ENCODE results near the gene ABCF2. TPM values are rescaled to one million over a fixed set of nuclear protein-coding genes. Genes with fewer than 3 reads are reported as not detected.

ABCF2 gene
- total RNA-seq, 1 experiment from 2014 or later = 77.6 TPM

DNA sequence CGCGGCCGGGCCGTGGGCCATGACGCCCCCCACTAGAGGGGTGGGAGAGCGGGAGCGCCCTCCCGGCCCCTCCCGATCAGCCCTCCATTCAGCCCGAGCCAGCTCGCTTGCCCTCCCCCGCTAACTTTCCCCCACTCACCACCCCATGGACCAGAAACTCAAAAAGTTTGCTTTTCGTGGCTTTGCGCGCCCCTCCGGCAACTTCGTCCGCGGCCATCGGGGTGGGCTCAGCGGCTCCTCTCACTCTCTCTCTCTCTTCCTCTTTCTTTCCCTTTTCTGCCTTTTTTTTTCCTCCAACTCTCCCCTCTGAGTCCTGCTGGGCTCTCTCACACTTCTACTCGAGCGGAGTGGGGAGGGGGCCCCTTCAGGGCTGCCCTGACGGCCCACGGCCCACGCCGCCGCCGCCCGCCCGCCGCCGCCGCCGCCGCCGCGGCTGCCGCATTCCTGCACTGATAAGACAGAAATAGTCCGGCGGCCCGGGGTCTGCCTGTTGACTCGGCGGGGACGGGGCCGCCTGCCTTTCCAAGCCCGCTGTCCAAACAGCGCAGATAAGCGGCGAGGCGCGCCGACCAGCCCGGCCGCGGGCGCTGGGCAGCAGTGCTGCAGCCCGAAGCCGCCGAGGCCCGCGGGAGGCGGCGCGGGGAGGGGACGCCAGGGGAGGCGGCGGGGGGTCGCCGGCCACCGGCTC is 21.5 kb upstream of the ABCF2 start, which contains the start of gene SMARCD3:
TSS of gene SMARCD3 (minus strand) at position 349 of the 688 bp plus-strand sequence. CDS start at position 217, 132 bp downstream.
- peaks cover 34% of the 10 kb centered on the region for H3K4me1 ChIP-seq
- peak within 1 kb of the TSS; percentile 99 for H3K27ac ChIP-seq
- no peaks in the 10 kb centered on the region for H3K27me3 ChIP-seq
- DNase-seq = peak; percentile 69 to 71
- peaks cover 12% of the 10 kb centered on the region for H3K36me3 ChIP-seq
- H3K9me3 ChIP-seq (replicated peaks) = no peaks in the 10 kb centered on the region
- peak within 1 kb of the TSS; percentile 86 for H3K4me3 ChIP-seq

DNA sequence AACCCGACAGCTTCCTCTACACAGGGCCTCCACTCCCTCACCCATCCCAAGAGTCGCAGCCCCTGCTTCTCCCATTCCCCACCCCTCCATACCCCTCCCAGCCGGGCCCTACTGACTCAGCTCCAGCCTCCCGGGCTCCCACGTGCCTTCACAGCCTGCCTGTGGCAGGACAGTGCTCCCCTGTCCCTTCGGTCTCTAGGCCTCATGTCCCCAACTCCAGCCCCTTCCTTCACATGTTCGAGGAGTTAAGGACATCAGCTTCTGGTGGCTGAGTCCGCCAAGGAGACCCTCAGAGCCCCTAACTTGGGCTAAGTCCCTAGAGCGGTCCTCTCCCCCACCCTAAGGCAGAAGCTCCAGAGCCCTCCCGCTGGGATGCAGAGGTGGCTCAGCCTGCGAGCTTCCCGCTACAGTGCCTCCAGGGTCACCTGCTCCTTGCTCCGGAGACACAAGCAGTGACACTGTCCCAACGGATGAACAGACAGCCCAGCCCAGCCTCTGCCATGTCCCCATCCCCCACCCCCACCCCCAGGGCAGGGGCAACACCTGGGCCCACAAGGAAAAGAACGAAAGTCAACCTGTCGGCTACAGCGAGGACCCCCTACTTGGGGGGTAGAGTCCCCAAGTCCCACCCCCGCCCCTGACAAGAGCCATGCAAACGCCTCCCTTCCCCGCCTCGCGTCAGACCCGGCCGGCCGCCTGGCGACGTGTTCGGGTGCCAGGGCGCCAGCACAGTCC is 20.8 kb upstream of the ABCF2 start:
- Histone ChIP-seq H3K27ac (peak overlapping the region; percentile 99), H3K4me3 (peak overlapping the region; percentile 86), H3K27me3 (no peaks in the 10 kb centered on the region), H3K4me1 (peaks cover 34% of the 10 kb centered on the region), H3K36me3 (peaks cover 17% of the 10 kb centered on the region), H3K9me3 (replicated peaks) (no peaks in the 10 kb centered on the region)
- peak in 1 of 2 experiments; percentile 80 for DNase-seq

DNA sequence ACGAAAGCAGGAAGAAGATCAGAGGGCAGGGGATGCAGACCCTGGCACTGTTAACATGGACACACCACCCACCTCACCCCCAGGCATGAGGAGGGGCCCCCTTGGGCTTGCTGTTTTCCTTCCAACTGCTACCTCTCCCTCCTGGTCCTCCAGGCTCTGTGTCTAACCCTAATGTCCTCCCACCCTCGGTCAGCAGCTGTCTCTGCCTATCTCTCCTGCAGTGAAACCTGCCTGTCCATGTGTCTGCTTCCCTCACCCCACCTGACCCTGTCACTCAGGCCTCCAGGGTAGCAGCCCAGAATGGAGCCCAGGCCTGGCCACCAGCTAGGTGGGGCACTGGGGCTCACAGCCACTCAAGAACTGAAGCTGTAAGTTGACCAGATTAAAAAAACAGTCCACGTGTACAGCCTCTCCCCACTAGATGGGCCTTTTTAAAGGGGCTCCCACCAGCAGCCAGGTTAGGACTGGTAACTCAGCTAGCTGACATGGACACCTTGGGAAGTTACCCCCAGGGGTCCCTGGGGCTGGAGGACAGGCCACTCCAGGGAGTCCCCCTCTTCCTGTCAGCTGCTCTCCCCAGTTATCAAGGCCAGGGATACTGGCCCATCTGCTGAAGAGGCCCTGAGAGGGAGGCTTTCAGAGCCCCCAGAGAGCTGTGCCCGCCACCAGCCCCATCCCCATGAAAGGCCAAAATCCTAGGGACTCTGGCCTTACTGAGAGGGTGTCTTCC is 20.0 kb upstream of the ABCF2 start:
- Histone ChIP-seq H3K4me3 (peak overlapping the region; percentile 86), H3K36me3 (peaks cover 25% of the 10 kb centered on the region), H3K4me1 (peaks cover 34% of the 10 kb centered on the region), H3K9me3 (replicated peaks) (no peaks in the 10 kb centered on the region), H3K27ac (peak overlapping the region; percentile 99), H3K27me3 (no peaks in the 10 kb centered on the region)
- peak; percentile 100 for DNase-seq

DNA sequence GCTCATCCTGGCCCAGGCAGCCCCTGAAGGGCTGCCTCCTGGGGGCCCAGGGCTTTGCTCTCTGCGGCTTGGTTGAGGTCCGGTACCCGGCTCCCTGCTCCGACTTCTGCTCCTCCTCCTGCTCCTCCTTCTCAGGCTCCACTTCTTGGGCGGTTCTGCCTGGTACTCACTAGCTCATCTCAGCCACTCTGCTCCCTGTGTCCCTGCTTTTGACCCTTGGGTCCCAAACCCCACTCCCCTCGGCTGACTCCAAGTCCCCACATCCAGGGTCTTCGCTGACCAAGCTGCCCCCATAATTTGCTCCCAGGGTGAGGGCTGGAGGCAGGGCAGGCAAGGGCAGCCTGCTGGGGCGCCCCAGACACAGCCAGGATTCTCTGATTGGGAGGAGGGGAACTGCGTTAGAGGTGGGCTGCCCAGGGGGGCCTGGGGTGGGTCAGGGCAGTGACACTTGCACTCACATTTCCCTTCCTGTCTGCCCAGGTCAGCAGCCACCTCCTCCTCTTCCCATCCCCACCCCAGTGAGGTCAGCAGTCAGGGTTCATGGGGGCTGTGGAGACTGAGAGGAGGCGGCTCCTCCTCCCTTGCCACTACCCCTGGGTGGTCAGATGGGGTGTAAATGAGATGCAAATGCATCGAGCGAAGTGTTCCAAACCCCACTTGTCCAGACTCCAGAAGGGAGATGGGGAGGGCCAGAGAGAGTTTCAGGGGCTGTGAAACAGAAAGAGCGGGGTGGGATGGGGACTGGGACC is 19.3 kb upstream of the ABCF2 start:
- H3K36me3 ChIP-seq = peaks cover 32% of the 10 kb centered on the region
- no peaks in the 10 kb centered on the region for H3K9me3 ChIP-seq (replicated peaks)
- peaks cover 34% of the 10 kb centered on the region for H3K4me1 ChIP-seq
- peak overlapping the region; percentile 86 for H3K4me3 ChIP-seq
- H3K27me3 ChIP-seq = no peaks in the 10 kb centered on the region
- peak overlapping the region; percentile 99 for H3K27ac ChIP-seq
- peak in 1 of 2 experiments; percentile 80 for DNase-seq

DNA sequence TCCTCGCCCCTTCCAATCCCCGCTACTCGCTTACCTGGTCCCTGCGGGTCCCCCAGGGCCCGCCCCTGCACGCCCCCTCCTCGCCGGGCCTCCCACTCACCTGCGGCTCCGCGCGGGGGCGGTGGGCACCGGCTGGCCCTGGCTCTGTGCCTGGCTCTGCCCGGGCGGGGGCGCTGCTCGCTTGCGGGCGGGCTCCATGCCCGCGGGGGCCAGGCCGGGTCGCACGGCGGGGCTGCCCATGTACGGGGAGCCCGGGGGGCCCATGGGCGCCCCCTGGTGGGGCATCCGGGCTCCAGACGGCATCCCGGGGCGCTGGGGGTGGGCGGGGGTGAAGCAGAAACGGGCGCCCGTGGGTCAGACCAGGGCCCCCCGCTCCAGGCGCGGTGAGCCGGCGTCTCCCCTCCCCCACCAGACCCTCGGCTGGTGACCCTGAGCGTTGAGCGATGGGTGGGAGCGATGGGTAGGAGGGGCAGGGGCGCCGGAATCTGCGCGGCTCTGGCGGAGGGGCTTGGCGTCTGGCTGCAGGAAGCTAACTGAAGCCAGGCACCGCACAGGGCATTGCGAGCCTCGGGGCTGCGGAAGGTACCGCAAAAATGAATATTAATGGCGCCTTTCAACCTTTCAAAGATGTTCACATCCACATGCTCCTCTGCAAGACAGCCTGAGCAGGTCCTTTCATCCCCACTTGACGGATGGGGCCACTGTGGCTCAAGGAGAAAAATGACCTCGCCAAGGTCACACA is 18.5 kb upstream of the ABCF2 start:
- H3K4me3 ChIP-seq = no peak overlapping the region
- no peaks in the 10 kb centered on the region for H3K9me3 ChIP-seq (replicated peaks)
- H3K27ac ChIP-seq = peak overlapping the region; percentile 99
- peaks cover 40% of the 10 kb centered on the region for H3K36me3 ChIP-seq
- no peaks in the 10 kb centered on the region for H3K27me3 ChIP-seq
- H3K4me1 ChIP-seq = peaks cover 27% of the 10 kb centered on the region
- DNase-seq = no peak

DNA sequence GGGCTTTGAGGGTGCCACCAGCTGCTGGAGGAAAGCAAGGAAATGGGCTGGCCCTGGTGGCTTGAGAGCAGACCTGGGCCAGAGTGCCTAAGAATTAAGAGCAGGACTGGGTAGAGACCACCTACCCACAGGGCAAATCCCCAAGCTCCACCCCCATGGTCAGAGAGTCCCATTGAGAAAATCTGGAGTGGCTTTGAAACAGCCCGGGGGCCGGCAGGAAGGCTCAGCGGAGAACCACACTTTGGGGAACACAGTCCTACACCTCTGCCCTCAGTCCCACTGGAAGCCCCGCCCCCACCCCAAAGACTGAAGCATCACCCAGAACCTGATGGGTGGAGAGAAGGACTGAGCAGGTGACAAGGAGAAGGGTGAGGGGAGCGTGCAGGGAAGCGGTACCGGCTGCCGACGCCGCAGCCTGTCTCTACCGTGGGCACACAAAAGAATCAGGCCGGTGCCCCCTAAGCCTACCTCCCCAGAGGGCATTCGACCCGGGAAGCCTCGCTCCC is 17.9 kb upstream of the ABCF2 start:
- Histone ChIP-seq H3K4me3 (no peak overlapping the region), H3K27ac (no peak overlapping the region), H3K27me3 (no peaks in the 10 kb centered on the region), H3K9me3 (replicated peaks) (no peaks in the 10 kb centered on the region), H3K36me3 (peaks cover 46% of the 10 kb centered on the region), H3K4me1 (peaks cover 24% of the 10 kb centered on the region)
- no peak for DNase-seq

DNA sequence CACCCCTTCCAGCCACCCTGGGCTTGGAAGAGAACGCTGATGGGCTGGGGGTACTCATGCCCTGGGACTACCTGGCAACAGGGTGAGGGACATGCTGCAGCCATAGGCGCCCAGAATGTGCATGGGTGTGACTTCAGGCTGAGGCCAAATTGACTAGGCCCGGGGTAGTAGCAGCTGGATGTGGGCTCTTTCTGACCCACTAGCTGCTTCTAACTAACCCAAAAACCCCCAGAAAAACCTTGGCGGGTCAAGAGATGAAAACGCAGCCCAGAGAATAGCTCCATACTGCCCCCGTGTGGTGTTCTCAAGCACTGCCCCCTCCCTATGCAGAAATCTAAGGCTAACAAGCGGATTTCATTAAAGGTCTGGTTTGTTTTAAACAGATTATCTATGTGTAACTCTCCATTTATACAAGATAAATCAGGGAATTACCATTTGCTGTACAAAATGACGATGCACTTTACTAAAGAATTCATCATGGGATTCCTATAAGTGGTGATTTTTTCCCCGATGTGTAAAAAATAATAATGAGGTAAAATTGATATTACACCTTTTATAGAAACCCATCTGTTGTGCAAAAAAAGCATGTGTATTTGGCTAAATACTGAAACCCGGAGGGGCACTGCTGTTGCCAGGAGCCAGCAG is 17.3 kb upstream of the ABCF2 start:
- Histone ChIP-seq H3K9me3 (replicated peaks) (no peaks in the 10 kb centered on the region), H3K27me3 (no peaks in the 10 kb centered on the region), H3K27ac (no peak overlapping the region), H3K36me3 (peaks cover 52% of the 10 kb centered on the region), H3K4me3 (no peak overlapping the region), H3K4me1 (peaks cover 22% of the 10 kb centered on the region)
- DNase-seq = peak; percentile 50 to 79

DNA sequence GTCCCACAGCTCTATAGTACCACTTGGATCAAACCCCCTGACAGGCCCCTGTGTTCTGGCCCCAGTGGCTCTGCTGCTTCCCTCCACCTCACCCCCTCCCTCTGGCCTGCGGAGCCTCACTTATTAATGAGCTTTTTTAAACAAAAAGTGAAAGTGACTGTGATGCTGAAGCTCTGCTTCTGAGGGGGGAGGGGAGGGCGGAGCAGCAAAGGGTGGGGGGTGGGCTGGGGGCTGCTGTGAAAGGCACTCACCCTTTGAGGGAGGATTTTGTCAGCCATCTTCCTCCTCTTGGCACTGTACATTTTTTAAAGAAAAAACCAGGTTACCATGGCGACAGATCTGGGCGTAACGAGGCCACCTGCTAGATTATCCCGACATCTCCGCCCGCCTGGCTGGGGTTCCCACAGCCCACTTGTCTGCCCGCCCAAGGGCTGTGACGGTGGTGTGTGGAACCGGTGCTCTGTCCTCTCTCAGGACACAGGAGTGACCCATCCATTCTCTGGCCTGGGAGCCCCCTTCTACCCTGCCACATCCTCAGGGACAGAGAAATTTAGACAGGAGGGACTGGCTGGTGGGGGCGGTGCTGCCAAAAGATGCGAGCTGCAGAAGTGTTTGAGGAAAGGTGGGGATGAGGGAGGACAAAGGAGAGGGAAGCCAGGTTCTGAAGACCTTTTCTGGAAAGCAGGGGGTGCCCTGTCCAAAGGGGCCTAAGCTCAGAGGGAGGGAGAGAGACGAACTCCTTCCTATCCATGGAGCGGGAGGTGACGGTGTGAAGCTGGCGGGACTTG is 16.6 kb upstream of the ABCF2 start:
- Histone ChIP-seq H3K27me3 (no peaks in the 10 kb centered on the region), H3K27ac (no peak overlapping the region), H3K4me1 (peaks cover 22% of the 10 kb centered on the region), H3K9me3 (replicated peaks) (no peaks in the 10 kb centered on the region), H3K4me3 (no peak overlapping the region), H3K36me3 (peaks cover 59% of the 10 kb centered on the region)
- no peak for DNase-seq

DNA sequence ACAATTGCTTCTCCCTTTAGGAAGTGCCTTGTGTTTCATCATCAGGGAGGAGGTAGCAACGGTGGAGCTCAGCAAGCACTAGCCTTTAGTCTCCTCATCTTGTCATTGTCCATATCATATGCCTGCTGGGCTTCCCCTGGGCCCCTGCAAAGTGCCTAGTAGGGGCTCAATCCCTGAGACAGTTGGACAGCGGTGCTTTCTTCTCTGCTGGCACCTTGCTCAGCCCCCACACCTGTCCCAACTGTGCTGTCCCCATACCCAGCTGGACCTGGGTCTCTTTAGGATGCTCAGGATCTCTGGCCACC is 16.0 kb upstream of the ABCF2 start:
- Histone ChIP-seq H3K4me1 (peaks cover 22% of the 10 kb centered on the region), H3K27ac (no peak overlapping the region), H3K9me3 (replicated peaks) (no peaks in the 10 kb centered on the region), H3K27me3 (no peaks in the 10 kb centered on the region), H3K4me3 (no peak overlapping the region), H3K36me3 (peaks cover 65% of the 10 kb centered on the region)
- DNase-seq = no peak

DNA sequence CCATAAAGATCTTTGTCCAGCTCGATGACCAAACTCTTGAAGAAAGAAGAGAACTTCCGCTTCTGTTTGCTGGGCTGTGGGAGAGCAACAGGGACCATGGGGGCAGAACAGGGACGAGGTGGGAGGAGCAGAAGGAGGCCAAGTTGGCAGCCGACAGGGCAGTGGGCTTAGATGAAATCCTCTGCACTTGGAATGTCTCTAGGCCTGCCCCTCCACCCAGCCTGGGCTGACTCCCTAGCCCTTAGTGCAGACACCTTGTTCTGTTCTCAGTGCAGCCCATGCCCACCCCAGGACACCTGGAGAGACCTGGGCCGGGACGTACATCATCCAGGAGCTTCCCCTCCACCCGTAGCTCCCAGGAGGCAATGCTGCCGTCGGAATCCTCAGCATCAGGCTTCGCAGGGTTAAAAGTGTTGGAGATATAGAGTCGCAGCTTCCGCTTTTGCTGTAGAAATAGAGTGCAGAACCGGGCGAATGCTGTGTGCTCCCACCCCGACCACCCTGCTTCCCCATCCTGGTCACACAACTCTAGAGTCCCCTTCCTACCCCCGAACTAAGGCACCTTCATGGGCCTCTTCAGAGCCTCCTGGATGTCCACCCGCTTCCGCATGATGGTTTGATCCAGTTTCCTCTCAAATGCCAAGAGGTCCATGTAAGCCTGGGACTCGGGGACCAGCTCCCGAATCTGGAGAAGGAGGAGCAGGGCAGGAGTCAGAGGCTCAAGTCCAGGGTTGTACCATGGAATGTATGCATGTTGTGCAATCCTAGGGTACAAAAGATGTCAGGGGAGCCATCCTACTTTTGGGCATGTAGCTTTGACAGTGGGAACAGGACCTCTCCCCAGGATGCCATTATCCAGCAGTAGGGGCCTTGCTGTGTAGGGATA is 15.4 kb upstream of the ABCF2 start:
- peaks cover 71% of the 10 kb centered on the region for H3K36me3 ChIP-seq

DNA sequence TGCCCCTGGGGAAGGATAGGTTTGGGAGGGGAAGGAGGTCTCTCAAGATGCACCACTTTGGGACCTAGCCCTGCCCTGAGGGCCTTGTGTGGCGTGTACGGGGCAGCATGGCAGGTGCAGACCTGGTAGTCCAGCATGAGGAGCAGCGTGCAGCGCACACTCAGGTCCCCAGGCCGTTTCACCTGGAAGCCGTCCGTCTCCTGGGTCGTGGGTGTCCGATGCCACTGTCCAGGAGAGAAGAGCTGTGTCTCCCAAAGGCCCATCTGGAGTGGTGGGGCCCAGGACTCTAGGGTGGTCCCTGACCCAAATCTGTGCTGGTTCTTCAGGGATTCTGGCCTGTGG is 14.7 kb upstream of the ABCF2 start:
- H3K27ac ChIP-seq = no peak overlapping the region
- no peak for DNase-seq
- H3K36me3 ChIP-seq = peaks cover 77% of the 10 kb centered on the region
- H3K9me3 ChIP-seq (replicated peaks) = no peaks in the 10 kb centered on the region
- H3K4me3 ChIP-seq = no peak overlapping the region
- H3K27me3 ChIP-seq = no peaks in the 10 kb centered on the region
- peaks cover 19% of the 10 kb centered on the region for H3K4me1 ChIP-seq

More for the DNA sequence above, 15.4 kb upstream of the ABCF2 start:
- Histone ChIP-seq H3K27ac (no peak overlapping the region), H3K4me1 (peaks cover 22% of the 10 kb centered on the region), H3K9me3 (replicated peaks) (no peaks in the 10 kb centered on the region), H3K4me3 (no peak overlapping the region), H3K27me3 (no peaks in the 10 kb centered on the region)
- no peak for DNase-seq

Measured in SJCRH30 (cell line).